ENCODE measurements around the gene RPUSD1. TPM values are rescaled to one million over a fixed set of nuclear protein-coding genes. Genes with fewer than 3 reads are reported as not detected.

The RPUSD1 gene
- total RNA-seq, 1 donor from 2014 or later, result 26.8 TPM

DNA sequence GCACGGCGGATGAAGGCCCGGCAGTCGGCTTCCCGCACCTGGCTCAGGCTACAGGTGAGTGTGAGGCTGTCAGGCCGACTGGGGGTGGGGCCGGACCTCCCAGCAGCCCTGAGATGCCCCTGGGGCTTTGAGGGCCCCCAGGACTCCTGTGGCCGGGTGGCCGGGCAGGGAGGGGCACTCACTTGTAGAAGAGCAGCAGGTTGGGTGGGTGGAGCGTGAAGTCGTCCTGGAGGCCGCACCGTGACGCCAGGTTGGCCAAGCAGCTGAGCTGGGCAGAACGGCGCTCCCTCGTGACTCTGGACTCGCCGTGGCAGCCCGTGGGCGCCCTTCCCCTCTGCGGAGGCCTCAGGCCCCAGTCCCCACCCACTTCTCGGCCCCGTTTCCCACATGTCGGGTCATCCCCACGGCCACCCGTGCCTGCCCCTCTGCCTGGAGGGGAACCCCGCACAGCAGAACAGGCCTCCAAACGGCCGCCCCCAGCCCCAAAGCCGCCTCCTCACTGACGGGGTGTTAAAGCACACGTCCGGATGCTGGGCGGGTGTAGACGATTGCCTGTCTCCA lies 12.9 kb downstream of the RPUSD1 start:
- H3K9me3 Mint-ChIP-seq (ENCODE audit: low read depth), result no peaks in the 10 kb centered on the region
- TF ChIP-seq, protein P1, sequence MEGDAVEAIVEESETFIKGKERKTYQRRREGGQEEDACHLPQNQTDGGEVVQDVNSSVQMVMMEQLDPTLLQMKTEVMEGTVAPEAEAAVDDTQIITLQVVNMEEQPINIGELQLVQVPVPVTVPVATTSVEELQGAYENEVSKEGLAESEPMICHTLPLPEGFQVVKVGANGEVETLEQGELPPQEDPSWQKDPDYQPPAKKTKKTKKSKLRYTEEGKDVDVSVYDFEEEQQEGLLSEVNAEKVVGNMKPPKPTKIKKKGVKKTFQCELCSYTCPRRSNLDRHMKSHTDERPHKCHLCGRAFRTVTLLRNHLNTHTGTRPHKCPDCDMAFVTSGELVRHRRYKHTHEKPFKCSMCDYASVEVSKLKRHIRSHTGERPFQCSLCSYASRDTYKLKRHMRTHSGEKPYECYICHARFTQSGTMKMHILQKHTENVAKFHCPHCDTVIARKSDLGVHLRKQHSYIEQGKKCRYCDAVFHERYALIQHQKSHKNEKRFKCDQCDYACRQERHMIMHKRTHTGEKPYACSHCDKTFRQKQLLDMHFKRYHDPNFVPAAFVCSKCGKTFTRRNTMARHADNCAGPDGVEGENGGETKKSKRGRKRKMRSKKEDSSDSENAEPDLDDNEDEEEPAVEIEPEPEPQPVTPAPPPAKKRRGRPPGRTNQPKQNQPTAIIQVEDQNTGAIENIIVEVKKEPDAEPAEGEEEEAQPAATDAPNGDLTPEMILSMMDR (IDR thresholded peaks at IDR 0.05; ENCODE audit: unreplicated experiment), result no peak
- H3K4me1 Mint-ChIP-seq (ENCODE audit: low read depth), result no peaks in the 10 kb centered on the region
- no peak overlapping the region for H3K4me3 Mint-ChIP-seq (ENCODE audit: low read depth)
- no peak for DNase-seq (ENCODE audit: low spot score, unreplicated experiment)
- peaks cover 5% of the 10 kb centered on the region for H3K27me3 Mint-ChIP-seq
- no peaks in the 10 kb centered on the region for H3K36me3 Mint-ChIP-seq (ENCODE audit: insufficient read depth)
- H3K27ac Mint-ChIP-seq, result no peak overlapping the region

DNA sequence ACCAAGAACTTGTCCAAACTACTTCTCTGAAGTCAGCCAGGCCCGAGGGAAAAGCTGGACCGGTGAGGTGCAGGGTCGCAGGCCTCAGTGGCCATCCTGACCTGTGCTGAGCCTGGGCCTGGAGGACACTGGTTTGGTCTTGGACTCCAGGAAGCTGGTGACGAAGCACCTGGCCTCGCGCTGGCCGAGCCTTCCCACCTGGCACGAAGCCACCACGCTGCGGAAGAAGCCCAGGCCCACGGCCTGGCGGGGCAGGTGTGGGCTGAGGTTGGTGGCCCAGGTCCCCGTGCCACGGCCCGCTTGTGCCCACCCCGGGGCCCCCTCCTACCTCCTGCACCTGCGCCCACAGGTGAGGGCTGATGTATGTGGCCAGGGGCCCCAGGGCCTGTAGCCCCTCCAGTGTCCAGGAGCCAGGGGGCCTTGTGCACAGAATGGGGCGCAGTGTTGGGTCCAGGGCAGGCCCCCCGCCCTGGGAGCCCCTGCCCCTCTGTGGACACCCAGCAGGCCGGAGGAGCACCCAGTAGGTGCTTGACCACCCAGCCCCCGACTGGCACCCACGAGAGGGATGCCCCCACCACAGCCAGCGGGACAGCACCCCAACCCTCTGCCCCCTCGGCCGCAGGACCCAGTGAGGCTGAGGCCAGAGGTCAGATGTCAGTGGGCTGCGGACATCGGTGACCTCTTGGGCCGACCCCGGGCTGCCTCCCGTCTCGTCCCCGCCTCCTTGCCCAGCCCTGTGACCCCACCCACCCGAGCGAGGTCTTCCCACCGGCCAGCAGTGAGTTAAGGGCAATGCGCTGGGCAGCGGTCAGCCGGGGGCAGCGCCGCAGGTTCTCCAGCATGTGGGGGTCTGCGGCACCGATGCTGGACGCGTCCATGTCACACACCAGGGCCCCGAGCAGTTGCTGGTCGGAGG lies 13.8 kb downstream of the RPUSD1 start:
- Mint-ChIP-seq H3K36me3 (ENCODE audit: insufficient read depth) (no peaks in the 10 kb centered on the region), H3K4me1 (ENCODE audit: low read depth) (no peaks in the 10 kb centered on the region), H3K9me3 (ENCODE audit: low read depth) (no peaks in the 10 kb centered on the region), H3K4me3 (ENCODE audit: low read depth) (no peak overlapping the region), H3K27ac (no peak overlapping the region), H3K27me3 (peaks cover 4% of the 10 kb centered on the region)
- no peak for DNase-seq (ENCODE audit: low spot score, unreplicated experiment)
- TF ChIP-seq, protein P1 (IDR thresholded peaks at IDR 0.05; ENCODE audit: unreplicated experiment), result no peak

DNA sequence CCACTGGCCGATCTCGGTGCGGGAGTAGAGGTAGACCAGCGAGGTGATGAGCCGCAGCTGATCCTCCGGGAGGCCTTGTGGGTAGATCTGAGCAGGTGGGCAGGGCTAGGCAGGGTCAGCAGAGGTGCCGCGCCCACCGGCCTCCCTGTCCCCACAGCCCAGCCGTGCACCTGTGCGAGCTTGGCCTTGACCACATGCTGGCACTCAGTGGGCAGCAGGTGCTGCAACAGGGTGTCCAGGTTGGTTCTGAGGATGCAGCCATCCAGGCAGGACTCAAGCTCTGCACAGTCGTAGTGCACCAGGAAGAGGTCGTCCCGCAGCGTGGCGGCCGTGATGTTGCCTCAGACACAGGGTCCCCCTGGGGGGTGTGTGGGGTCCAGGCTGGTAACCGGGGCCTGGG lies 15.2 kb downstream of the RPUSD1 start:
- TF ChIP-seq, protein P1 (IDR thresholded peaks at IDR 0.05; ENCODE audit: unreplicated experiment), result no peak
- no peaks in the 10 kb centered on the region for H3K9me3 Mint-ChIP-seq (ENCODE audit: low read depth)
- peaks cover 4% of the 10 kb centered on the region for H3K27me3 Mint-ChIP-seq
- H3K4me3 Mint-ChIP-seq (ENCODE audit: low read depth), result no peak overlapping the region
- H3K27ac Mint-ChIP-seq, result no peak overlapping the region
- no peaks in the 10 kb centered on the region for H3K36me3 Mint-ChIP-seq (ENCODE audit: insufficient read depth)
- DNase-seq (ENCODE audit: low spot score, unreplicated experiment), result no peak
- no peaks in the 10 kb centered on the region for H3K4me1 Mint-ChIP-seq (ENCODE audit: low read depth)

DNA sequence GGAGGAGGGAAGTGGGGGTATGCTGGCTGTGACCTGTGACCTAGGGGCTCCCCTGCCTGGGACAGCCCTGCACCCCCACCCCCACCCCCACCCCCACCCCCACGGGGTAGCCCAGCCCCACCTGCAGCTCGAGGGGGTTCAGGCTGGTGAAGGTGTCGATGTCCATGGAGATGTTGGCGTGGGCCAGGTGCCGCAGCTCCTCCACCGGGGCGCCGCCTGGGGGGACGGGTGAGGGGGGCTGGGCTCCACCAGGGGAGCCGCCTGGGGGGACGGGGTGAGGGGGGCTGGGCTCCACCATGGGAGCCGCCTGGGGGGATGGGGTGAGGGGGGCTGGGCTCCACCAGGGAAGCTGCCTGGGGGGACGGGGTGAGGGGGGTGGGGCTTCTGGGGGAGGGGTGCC lies 17.8 kb downstream of the RPUSD1 start:
- TF ChIP-seq, protein P1 (IDR thresholded peaks at IDR 0.05; ENCODE audit: unreplicated experiment), result no peak
- H3K4me1 Mint-ChIP-seq (ENCODE audit: low read depth), result no peaks in the 10 kb centered on the region
- H3K36me3 Mint-ChIP-seq (ENCODE audit: insufficient read depth), result no peaks in the 10 kb centered on the region
- H3K27me3 Mint-ChIP-seq, result no peaks in the 10 kb centered on the region
- H3K9me3 Mint-ChIP-seq (ENCODE audit: low read depth), result no peaks in the 10 kb centered on the region
- H3K27ac Mint-ChIP-seq, result no peak overlapping the region
- no peak for DNase-seq (ENCODE audit: low spot score, unreplicated experiment)
- no peak overlapping the region for H3K4me3 Mint-ChIP-seq (ENCODE audit: low read depth)

DNA sequence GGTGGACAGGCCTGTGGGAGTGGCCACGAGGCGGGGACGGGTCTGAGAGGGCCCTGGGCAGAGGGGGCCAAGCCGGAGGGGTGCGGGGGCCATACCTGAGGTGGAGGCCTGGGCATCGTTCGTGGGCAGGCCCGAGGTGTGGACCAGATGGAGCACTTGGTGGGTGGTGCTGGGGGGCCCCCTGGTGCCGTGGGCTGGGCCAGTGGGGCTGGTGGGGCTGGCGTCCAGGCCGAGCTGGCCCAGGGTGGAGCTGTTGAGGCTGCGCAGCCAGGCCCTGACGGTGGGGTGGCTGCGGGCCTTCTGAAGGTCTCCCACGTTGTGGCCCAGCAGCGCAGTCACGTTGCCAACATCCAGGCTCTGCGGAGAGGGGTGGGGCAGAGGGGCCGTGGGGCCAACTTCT lies 18.2 kb downstream of the RPUSD1 start:
- Mint-ChIP-seq H3K9me3 (ENCODE audit: low read depth) (no peaks in the 10 kb centered on the region), H3K27ac (no peak overlapping the region), H3K4me3 (ENCODE audit: low read depth) (no peak overlapping the region), H3K27me3 (no peaks in the 10 kb centered on the region), H3K4me1 (ENCODE audit: low read depth) (no peaks in the 10 kb centered on the region), H3K36me3 (ENCODE audit: insufficient read depth) (no peaks in the 10 kb centered on the region)
- TF ChIP-seq, protein P1 (IDR thresholded peaks at IDR 0.05; ENCODE audit: unreplicated experiment), result no peak
- no peak for DNase-seq (ENCODE audit: low spot score, unreplicated experiment)

Data from progenitor cell of endocrine pancreas (in vitro differentiated cells).